HCT116 (cell line): ENCODE measurements around the gene ITGB6.

Experiments used
- CTCF ChIP-seq, 3 experiments: fragments of 200-600 bp in 1 of 3; sonication (generic) in 1 of 3; IDR thresholded peaks in 2 of 3; conservative IDR thresholded peaks in 1 of 3; 2 replicates each; pipeline ENCODE4 v1.5.1; 2012 to 2017; ENCODE audit warnings: low read depth in 2 of 3, low read length in 2 of 3, antibody characterized with exemption in 1 of 3, borderline replicate concordance in 1 of 3, control low read depth in 1 of 3, mild to moderate bottlenecking in 1 of 3, mixed read lengths in 1 of 3, mixed run types in 1 of 3, moderate library complexity in 1 of 3; ENCODE audit not compliant: insufficient read depth in 1 of 3
- EZH2 ChIP-seq: fragments of 200-600 bp; sonication (generic); IDR thresholded peaks from 2 replicates; pipeline ENCODE4 v1.6.1; 2017; ENCODE audit warnings: antibody characterized with exemption, mixed run types
- FOSL1 ChIP-seq: IDR thresholded peaks from 2 replicates; pipeline ENCODE4 v1.6.1; 2012; ENCODE audit warnings: low read depth
- JUND ChIP-seq: IDR thresholded peaks from 2 replicates; pipeline ENCODE4 v1.6.1; 2012
- POLR2A ChIP-seq: IDR thresholded peaks from 2 replicates; pipeline ENCODE4 v1.7.0; 2011; ENCODE audit warnings: borderline replicate concordance; ENCODE audit not compliant: insufficient read depth, insufficient read length; ENCODE audit errors: extremely low read depth
- POLR2AphosphoS5 ChIP-seq: IDR thresholded peaks from 2 replicates; pipeline ENCODE4 v1.6.1; 2011; ENCODE audit warnings: mild to moderate bottlenecking, low read depth, low read length, moderate library complexity
- RAD21 ChIP-seq: IDR thresholded peaks from 2 replicates; pipeline ENCODE4 v1.6.1; 2012; ENCODE audit warnings: low read depth, mild to moderate bottlenecking
- REST ChIP-seq: IDR thresholded peaks from 2 replicates; pipeline ENCODE4 v1.6.1; 2012; ENCODE audit warnings: low read depth
- SP1 ChIP-seq: IDR thresholded peaks from 2 replicates; pipeline ENCODE4 v1.6.1; 2012; ENCODE audit warnings: low read depth

- no peak for TF ChIP-seq EZH2
- TF ChIP-seq SP1 = no peak
- TF ChIP-seq POLR2A = no peak
- TF ChIP-seq RAD21 = no peak
- TF ChIP-seq CTCF (IDR thresholded peaks at IDR 0.05 in 2 of 3, conservative IDR thresholded peaks at IDR 0.05 in 1 of 3; ENCODE audit: borderline replicate concordance in 1 of 3, insufficient read depth in 1 of 3, low read depth in 2 of 3, low read length in 2 of 3) = no peak
- TF ChIP-seq REST = no peak
- TF ChIP-seq FOSL1 = no peak; the same call in 1 of the 2 replicates
- 0 out of 2 replicates have a peak, but pooled peaks have one; percentile 11 for TF ChIP-seq JUND
- TF ChIP-seq POLR2AphosphoS5 = no peak
These were observed 20.0 kb upstream of the ITGB6 start for GRCh38 chr2:160220026-160220425.
